ENCODE data around the gene RPS19. TPM values are rescaled to one million over a fixed set of nuclear protein-coding genes. Genes with fewer than 3 reads are reported as not detected.
A peak's percentile ranks its signal among the peaks of the same experiment; 100 is the strongest.
"Not testable (repeated sequence)": the region's sequence is repeated elsewhere in the genome, so short reads cannot be mapped to it uniquely, and the experiment has no call there.

RPS19 gene
- total RNA-seq, 1 donor from 2014 or later = 717 TPM

DNA sequence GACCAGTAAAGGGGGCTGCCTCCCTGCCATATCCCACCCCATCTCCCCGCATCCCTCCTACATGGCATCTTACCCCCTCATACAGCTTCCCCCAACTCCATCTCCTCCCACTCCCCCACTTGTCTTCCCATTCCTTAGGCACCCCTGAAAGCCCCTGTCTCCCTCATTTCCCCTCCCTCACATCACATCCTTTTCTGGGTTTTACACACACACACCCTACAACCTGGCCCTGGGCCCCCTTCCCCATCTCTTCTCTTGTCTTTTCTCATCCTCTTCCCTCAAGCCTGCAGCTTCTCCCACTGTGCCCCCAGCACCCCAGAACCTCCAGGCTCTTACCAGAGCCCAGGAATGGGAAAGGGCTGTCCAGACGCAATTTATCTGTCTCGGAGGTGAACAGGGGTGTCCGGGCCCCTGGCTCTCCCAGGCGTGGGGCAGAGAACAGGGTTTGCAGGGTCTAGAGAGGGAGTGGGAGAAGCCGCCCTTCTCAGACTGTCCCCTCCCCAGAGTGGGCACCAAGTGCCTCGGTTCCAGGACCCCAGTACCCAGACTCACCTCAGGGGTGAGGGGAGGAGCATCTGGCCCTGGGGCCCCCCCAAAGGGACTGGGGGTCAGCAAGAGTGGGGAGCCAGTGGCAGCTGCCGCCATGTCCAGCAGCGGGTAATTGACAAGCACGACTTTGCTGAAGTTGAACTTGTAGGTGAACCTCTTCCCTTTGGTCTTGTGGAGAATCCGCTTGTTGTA lies 48.8 kb downstream of the RPS19 start:
- no peak for DNase-seq (ENCODE audit: missing footprints)
- intact Hi-C loops (cut with DNase I) = no loop called here
- ATAC-seq = no peak

DNA sequence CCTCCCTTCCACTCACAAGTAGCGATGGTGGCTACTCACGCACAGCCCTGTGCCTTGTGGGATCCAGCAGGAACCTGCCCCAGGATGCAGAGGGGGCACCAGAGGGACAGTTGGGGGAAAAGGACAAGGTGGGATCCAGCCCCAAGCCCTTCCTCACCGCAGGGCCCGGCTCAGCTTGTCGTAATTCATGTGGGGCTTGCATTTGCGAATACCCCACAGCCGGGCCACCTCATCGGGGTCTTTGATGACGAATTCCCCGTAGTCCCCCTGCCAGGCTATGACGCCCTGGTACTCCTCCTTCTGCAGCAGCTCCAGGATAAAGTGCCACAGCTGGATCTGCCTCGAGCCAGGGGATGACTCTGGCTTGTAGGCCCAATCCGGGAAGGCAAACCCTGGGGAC lies 49.7 kb downstream of the RPS19 start:
- no peak for ATAC-seq
- intact Hi-C loops (cut with DNase I) = no loop called here
- DNase-seq (ENCODE audit: missing footprints) = no peak

DNA sequence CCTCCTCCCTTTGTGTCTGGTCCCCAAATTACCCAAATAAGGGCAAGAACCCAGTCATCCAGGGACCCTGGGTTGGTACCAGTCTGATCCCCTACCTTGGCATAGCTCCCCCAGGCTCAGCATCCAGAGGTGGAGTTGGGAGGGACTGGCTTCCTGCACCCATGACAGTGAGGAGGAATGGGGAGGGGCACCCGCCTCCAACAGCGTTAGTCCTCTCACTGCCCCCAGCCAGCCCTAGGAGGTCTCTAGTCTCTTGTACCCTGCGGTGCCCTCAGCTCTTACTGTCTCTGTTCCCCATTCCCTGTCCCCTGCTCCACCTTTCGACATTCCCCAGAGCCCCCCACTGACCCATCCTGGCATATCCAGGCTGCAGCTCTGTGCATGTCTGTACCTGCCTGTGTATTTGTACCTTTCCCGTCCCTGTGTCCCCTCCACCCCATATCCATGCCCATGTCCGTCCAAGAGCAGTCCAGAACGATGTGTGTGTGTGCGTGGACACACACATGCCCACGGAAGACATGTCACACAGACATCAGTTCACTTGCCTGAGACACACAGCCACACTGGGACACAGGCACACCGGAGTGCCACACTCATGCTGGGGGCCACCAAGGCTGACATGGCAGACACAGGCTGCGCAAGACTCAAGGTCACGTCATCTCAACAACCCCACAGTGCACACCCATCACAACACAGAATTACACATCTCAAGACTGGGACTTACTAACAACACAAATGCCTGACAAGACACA lies 50.4 kb downstream of the RPS19 start:
- intact Hi-C loops (cut with DNase I) = no loop called here
- no peak for DNase-seq (ENCODE audit: missing footprints)
- no peak for ATAC-seq

DNA sequence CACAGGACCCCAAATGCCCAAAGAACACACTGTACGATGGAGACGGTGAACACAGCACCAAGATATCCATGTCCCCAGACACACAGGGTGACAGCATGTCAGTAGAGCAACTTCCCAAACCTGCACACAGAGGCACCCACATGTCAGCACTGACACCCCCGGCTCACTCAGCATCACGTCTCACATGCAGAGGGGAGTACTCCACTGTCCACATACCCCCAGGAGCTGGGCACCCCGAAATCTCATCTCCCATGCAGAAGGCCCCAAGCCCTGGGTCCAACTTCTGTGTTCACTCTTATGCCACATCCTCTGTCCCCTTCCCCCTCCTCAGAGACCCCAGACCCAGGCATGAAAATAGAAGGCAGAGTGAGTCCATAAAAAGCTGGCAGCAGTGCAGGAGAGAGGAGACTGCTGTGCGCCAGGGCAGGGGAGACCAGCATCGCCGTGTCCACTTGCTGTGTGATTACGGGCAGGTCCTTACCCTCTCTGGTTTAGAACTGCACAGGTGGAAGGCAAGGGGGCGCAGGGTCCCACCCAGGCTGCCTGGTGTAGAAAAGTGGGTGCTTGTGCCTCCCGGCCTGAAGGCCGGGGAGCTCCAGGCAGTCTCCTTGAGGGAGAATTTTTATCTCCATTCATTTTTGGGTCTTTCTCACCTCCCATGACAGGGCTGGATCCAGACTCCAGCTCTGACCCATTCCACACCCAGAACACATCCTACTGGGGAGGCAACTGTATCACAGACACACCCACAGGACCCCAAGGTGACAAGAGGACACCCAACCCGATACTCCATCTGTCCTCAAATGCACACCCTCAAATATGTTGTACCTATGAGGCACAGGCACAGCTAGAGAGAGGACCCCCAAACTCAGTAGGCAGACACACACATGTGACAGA lies 51.2 kb downstream of the RPS19 start:
- intact Hi-C loops (cut with DNase I) = no loop called here
- DNase-seq (ENCODE audit: missing footprints) = no peak
- no peak for ATAC-seq

DNA sequence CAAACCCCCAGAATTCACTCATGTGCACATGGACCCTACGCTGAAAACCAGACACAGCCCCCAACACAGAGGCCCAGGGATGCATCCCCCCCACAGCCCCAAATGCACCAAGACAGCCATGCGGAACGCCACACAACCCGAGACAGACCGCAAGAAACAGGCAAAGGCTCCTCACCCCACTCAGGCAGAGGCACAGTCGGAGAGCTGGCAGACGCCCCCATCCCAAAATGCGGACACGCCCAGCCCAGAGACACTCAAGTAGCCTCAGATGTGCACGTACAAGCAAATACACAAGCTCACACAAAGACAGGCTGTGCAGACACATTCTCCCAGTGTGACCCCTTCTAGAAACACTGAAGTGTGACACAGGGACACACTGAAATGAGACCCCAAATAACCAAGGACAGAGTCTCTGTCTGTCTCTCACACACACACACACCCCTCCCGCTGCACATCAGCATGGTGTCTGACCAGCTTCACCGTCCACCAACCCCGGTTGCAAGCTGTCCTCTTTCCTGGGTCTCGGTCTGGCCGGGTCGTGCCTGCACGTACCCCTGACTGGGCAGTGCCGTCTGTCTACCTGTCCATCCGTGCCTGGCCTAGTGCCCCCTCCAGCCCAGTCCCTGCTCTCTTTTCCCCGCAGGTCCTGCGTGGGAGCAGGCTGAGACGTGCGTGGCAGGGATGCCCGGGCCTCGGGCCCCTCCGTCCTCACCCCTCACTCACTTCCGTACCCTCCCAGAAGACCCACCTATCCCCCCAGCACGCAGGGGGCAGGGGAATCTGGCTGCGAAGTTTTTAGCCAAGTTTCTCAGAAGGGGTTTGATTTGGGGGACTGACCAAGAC lies 52.1 kb downstream of the RPS19 start:
- ATAC-seq = no peak
- no peak for DNase-seq (ENCODE audit: missing footprints)
- intact Hi-C loops (cut with DNase I) = no loop called here

DNA sequence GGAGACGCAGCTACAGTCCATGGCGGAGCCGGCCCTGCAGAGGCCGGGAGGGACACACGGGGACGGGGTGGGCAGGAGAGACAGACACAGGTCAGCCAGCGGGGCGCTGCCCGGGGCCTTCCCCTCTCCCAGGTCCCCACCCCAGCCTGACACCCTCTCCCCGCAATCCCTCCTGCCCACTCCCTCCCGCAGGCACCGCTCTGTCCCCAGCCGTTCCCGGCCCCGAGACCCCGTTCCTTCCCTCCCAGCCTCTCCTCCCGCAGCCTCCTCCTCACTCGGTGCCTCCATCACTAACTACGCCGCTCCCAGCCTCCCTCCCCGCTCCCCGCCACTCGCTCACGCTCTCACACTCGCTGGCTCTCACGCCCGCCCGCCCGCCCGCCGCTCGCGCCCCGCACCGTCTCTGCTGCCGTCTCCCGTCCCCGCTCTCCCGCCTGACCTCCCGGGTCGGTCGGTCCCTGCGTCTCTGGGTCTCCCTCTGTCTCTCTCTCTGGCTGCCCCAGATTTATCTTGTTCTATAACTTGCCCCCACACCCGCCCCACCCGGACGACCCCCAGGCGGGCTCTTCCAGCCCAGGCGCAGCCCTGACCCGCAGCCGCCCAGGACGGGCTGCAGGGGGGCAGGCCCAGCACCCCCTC lies 53.0 kb downstream of the RPS19 start:
- DNase-seq (ENCODE audit: missing footprints) (no peak), ATAC-seq (no peak)
- intact Hi-C loops (cut with DNase I) = no loop called here

DNA sequence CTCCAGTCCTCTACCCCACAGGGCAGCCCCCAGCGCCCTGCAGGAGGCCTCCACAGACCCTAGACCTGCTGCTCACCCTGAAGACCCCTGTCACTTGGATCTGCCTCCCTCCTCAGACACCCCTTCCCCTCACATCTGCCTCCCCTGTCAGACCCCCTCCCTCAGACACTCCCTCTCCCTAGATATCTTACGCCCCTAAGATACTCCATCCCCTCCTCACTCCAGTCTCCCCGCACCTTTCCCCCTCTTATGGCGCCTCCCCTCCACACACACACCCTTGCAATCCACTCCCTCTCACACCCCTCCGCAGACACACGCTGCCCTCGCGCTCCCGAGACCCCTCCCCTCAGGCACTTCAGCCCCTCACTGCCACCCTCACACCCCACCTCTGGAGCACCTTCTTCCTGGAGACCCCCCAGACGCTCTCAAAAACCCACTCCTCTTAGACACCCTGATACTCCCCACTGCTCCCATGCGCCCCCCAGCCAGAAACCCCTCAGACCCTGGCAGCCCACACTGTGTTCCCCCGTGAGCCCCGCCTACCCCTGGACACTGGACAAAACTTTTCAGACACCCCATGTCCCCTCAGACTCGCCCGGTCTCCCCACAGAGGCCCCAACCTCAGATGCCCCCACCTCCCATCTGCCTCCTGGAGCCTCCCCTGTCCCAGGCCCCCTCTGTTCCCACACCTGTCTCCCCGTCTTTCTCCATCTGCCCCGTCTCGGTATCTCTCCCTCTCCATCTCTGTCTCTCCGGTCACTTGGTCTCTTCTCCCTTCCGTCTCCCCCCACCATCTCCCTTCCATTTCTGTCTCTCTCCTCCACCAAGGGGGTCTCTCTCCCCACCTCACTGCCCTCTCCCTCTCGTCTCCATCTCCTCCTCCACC lies 53.7 kb downstream of the RPS19 start:
- no peak for ATAC-seq
- intact Hi-C loops (cut with DNase I) = no loop called here
- DNase-seq (ENCODE audit: missing footprints) = no peak

DNA sequence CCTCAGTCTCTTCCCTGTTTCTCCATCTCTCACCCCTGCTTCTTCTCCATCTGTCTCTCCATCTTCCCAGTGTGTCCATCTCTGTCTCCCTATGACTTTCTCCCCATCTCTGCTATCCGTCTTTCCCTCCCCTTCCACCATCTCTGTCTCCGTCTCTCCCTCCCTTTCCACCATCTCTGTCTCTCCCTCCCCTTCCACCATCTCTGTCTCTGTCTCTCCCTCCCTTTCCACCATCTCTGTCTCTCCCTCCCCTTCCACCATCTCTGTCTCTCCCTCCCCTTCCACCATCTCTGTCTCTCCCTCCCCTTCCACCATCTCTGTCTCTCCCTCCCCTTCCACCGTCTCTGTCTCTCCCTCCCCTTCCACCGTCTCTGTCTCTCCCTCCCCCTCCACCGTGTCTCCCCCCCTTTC lies 54.4 kb downstream of the RPS19 start:
- DNase-seq (ENCODE audit: missing footprints); ATAC-seq; intact Hi-C loops (cut with DNase I): not testable (repeated sequence)

DNA sequence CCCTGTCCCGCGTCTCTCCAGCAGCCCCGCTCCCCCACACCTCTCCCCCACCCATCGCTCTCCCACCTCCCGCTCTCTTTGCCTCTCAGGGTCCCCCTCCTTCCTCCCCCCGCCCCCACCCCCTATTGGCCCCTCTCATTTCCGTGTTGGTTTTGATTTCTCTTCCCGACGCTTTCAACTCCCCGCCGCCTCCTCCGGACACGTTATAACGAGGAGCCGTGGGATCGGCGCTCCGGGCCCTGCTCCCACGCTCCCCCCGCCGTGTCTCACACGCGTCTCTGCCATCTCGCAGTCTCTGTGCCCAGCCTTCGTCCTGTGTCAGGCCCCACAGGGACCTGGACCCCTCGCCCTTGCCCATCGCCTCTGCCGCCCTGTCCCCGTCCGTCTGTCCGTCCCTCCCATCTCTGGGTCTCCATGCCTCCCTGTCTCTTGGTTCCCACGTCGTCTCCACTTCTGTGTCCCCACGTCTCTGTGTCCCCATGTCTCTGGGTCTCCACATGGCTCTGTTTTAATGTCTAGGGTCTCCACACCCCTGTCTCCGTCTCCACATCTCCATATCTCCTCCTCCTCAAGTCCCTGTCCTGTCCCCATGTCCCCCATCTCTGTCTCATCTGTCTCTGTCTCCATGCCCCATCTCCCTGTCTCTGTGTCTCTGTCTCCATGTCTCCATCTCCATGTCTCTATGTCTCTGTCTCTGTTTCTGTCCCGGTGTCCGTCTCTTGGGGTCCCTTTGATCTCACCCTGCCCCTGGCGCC lies 55.1 kb downstream of the RPS19 start:
- ATAC-seq (no peak), DNase-seq (ENCODE audit: missing footprints) (no peak)
- intact Hi-C loops (cut with DNase I) = no loop called here

DNA sequence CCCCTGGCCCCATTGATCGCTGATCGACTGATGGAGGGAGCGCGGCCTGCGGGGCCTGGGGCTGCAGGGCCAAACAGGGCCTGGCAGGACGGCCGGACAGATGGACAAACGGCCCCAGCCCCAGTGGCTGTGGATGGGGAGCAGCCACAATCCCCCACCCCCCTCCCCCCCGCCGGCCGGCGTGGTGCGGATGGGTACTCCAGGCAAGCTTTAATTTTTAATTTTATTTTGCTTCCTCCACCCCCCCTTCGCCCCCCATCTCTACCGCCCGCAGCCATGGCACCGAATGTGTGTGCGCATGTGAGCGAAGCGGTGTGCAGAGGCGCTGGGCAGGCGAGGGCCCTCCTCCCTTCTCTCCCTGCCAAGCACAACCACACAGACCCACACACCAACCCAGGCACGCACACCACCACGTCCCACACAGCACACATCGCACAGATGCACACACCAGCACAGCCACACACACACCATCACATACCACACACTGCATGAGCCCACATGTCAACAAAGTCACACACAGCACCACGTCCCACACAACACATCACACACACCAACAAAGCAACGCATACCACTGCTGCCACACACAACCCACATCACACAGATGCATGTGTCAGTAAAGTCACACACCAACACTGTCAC lies 55.8 kb downstream of the RPS19 start:
- intact Hi-C loops (cut with DNase I) = no loop called here
- DNase-seq (ENCODE audit: missing footprints) (peak; percentile 65), ATAC-seq (no peak)

DNA sequence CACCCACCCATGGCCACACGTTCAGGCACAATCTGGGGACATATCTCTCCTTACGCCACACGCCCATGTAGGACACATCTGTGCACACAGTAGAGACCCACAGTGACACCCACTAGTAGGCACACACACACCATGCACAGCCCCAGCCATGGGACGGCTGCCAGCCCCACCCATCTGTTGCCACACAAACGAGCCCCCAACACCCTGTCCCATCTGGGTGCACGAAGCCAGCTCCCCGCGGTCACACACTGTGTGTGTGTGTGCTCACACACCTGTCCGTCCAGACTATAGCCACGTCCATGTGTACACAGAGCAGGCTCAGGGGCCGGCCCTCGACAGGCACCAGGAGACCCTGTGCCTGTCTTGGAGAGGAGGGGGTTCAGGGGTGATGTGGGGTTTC lies 57.6 kb downstream of the RPS19 start:
- DNase-seq (ENCODE audit: missing footprints) (peak; percentile 53), ATAC-seq (no peak)
- intact Hi-C loops (cut with DNase I) = no loop called here

DNA sequence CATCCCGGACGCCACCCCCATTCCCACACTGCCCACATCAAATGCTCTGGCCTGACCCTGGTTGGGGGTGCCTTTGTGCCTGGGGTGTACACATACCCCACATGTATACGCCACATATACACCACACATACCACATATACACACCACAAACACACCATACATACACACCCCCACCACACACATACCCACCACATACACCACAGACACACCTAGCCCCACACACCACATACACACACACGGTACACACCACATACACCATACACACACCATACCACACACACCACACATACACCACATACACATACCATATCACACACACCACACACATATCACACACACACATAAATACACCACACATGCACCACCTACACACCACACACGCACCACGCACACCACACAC lies 58.0 kb downstream of the RPS19 start:
- no peak for DNase-seq (ENCODE audit: missing footprints)
- no peak for ATAC-seq

DNA sequence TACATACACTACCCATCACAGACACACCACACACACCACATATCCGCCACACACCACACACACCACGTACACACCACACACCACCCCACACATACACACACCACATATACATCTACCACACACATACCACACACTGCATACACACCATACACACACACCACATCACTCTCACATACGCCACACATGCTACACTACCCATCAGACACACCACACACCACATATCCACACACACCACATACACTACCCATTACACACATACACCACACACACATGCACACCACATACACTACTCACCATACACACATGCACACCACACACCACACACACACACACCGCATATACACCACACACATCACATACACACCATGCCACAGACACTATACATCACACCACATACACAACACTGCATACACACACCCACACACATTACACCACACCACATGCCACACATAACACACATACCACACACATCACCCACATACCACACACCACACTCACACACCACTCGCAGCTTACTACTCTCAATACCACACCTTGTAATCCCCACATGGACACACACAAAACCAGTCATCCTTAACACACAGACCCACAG lies 58.7 kb downstream of the RPS19 start:
- ATAC-seq (no peak), DNase-seq (ENCODE audit: missing footprints) (no peak)
- intact Hi-C loops (cut with DNase I) = no loop called here

More for the DNA sequence above, 58.0 kb downstream of the RPS19 start:
- intact Hi-C loops (cut with DNase I) = no loop called here

DNA sequence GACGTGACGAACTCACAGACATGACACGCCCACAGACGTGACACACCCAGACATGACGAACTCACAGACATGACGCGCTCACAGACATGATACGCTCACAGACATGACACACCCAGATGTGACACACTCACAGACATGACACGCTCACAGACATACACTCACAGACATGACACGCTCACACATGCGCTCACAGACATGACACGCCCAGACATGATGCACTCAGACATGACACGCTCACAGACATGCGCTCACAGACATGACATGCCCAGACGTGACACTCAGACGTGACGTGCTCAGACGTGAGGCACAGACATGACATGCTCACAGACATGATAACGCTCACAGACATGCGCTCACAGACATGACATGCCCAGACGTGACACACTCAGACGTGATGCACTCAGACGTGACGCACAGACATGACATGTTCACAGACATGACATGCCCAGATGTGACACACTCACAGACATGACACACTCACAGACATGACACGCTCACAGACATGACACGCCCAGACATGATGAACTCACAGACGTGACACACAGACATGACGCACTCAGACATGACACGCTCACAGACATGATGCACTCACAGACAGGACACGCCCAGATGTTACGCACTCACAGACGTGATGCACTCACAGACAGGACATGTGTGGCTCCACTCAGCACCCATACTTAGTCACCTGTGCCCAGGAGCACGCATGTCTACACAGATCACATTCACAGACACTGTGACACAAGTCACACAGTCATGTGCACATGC lies 60.1 kb downstream of the RPS19 start:
- DNase-seq (ENCODE audit: missing footprints) (peak; percentile 46), ATAC-seq (no peak)
- intact Hi-C loops (cut with DNase I) = no loop called here
